Stimulated activated CD4-positive, alpha-beta T cell treated with anti-CD3 and anti-CD28 coated beads, Interleukin-15, amount 100 ng/mL, for 48 hours (primary cell): Measurements from ENCODE around the gene RFC1.
"Not testable (repeated sequence)": the region's sequence is repeated elsewhere in the genome, so short reads cannot be mapped to it uniquely, and the experiment has no call there.

ENCODE experiments used
- DNase-seq, 2 donors: peaks; one replicate each; pipeline ENCODE4 v3.0.0-alpha.2; 2020; ENCODE audit warnings: low read depth in 2 of 2

Gene RFC1

DNA sequence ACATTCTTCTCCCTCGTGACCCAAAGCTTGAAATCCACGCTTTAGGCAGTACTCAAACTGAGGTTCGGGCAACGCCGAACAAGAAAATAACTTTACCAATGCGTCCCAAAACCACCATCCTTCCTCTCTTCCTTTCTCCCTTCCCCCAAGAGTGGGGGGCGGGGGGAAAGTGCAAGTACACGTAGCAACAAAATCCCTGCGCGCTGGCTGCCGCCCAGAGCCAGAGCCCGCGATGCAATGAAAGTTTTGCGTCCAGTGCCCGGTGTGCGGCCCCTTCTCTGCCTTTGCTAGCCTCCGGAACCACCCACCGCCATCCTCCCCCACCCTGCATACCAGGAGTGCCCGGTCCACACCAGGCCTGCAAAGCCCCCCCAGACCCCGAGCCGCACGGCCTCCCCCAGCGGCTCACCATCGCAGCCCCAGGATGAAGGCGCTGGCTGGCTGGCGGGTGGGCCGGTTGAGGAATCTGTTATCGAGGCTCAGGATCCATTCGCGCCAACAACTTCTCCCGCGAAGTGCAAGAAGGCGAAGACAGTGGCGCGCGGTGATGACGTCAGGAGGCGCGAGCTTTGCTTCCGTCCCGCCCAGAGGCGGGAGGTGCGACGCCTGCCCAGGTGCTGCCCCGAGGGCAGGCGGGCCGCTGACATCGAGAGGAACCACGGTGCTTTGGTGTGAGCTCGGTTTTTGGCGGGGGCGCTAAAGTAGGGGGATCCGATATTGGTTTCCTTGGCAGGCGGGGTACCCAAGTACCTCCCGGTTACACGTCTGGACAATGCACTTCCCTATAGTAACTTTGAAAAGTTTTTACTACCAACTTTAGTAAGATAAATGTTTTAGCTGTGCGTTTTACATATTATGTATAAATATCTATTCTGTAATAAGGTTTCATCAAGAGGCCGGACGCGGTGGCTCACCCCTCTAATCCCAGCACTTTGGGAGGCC lies at the start of gene RFC1:
RFC1 (minus strand) TSS at position 533 of the 942 bp plus-strand sequence; CDS start at position 412, 121 bp downstream.
- DNase-seq, result peak; percentile 89 to 90

DNA sequence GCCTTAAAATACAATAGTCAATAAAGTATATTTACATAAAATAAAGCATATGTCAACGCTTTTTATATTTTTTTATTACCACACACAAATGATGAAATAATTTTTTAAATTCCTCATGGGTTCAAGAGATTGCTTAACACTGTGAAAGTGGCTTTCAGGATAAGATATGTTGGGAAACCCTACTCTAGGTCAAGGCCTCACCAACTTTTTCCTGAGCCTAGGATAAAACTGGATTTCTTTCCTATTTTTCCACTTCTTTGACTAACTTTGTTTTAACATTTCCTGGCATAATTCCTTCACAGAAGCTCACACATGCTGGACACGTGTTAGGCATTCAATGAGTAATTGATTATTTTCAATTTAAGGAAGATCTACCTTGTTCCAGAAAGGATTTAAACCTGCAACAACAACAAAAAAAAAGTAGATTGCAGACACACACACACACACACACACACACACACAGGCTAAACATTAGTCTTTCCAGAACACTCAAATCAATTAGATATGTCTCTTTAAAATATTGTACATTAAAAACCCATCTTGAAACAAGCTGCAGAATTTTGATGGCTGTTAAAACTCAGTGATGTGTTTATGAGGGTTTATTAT lies 49.6 kb upstream of the RFC1 start:
- no peak for DNase-seq

DNA sequence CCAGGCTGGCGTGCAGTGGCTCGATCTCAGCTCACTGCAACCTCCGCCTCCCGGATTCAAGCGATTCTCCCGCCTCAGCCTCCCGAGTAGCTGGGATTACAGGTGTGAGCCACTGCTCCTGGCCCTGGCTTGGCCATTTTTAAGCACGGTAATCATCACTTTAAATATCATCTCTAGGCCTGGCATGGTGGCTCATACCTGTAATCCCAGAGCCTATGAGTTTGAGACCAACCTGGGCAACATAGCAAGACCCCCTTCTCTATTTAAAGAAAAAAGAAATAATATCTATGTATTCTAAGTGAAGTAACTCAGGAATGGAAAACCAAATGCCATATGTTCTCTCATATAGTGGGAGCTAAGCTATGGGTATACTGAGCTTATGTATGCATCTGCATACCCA lies 45.4 kb upstream of the RFC1 start:
- DNase-seq, result not testable (repeated sequence)

GRCh38 chr4:39410415-39410814 lies 44.3 kb upstream of the RFC1 start:
- no peak for DNase-seq

- no peak for DNase-seq
Measured at GRCh38 chr4:39407584-39407885, 41.4 kb upstream of the RFC1 start.

DNA sequence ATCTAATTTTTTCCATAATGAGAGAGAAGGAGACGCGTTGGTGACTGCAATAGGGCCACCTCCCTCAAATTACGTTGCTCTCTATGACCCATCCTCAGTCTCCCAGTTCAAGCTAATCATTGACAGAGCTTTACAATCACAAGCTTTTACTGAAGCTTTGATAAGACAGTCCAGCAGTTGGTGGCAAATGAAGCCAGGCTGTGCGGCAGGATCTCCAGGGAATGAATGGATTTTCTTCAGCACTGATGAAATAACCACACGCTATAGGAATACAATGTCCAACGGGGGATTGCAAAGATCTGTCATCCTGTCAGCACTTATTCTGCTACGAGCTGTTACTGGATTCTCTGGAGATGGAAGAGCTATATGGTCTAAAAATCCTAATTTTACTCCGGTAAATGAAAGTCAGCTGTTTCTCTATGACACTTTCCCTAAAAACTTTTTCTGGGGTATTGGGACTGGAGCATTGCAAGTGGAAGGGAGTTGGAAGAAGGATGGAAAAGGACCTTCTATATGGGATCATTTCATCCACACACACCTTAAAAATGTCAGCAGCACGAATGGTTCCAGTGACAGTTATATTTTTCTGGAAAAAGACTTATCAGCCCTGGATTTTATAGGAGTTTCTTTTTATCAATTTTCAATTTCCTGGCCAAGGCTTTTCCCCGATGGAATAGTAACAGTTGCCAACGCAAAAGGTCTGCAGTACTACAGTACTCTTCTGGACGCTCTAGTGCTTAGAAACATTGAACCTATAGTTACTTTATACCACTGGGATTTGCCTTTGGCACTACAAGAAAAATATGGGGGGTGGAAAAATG lies 40.8 kb upstream of the RFC1 start, which contains the start of gene KLB:
KLB (plus strand) TSS at position 168 of the 821 bp plus-strand sequence; CDS start at position 188, 20 bp downstream.
- DNase-seq, result no peak

DNA sequence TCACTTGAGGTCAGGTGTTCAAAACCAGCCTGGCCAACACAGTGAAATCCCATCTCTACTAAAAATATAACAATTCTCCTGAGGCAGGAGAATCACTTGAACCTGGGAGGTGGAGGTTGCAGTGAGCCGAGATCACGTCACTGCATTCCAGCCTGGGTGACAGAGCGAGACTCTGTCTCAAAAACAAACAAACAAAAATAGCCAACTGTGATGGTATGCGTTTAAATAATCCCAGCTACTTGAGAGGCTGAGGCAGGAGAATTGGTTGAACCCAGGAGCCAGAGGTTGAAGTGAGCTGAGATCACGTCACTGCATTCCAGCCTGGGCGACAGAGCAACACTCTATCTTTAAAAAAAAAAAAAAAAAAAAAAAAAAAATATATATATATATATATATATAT lies 35.5 kb upstream of the RFC1 start:
- not testable (repeated sequence) for DNase-seq

GRCh38 chr4:39394706-39395105 lies 28.5 kb upstream of the RFC1 start:
- no peak for DNase-seq

DNA sequence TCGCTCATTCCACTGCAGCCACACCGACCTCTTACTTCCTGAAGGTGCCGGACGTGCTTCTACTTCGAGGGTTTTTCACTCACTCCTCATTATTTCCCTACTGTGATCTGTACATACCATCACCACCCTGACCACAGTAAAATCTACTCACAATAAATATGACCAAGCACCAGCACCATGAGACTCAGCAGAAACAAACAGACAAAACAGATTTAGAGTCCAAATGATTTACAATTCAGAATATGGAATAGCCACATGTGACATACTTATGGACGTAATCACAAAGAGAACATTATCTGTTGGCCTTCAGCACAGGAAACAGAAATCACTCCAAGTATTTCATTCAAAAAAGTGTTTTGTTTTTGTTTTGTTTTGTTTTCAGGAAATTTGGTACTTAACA lies 24.4 kb upstream of the RFC1 start:
- DNase-seq, result no peak

DNA sequence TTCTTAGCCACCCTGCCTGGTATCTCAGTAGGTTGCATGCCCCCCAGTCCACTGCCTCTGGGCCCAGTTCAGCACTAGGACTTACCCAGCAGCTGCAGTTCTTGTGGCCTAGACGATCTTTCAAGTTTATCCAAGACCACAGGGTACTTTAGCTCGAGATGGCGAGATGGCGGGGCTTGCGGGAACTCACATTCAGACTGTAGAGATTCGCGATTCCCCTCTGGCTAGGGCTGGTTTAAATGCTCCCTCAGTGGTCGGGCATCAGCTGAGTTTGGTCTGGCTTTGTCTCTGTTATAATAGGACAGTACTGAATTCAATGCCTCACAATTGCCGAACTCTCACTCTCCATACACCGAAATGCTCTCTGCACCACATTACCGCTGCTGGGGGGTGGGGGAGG lies 18.4 kb upstream of the RFC1 start:
- DNase-seq, result no peak

- DNase-seq, result no peak
Measured at GRCh38 chr4:39383690-39384089, 17.5 kb upstream of the RFC1 start.

DNA sequence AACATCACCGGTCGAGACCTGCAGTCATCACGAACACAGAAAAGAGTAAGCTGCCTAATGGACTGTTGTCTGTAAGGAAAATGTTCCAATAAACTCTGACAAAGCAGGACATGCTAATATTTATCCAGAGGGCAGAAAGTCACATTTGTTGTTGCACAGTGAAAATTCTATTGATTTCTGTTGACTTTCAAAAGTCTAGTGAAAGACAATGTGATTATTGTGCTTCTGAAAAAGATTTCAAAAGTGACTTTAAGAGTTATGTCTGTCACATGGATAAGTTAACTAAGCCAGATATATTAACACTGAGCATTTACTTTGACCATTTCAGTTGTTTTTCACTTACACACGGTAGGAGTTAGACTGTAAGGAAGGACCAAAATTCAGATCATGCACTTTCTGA lies 9.3 kb upstream of the RFC1 start:
- DNase-seq, result no peak

DNA sequence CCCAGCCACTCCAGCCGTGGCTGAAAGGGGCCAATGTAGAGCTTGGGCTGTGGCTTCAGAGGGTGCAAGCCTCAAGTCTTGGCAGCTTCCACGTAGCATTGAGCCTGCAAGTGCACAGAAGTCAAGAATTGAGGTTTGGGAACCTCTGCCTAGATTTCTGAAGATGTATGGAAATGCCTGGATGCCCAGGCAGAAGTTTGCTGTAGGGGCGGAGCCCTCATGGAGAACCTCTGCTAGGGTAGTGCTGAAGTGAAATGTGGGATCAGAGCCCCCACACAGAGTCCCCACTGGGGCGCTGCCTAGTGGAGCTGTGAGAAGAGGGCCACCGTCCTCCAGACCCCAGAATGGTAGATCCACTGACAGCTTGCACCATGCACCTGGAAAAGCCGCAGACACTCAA lies 5.0 kb upstream of the RFC1 start:
- DNase-seq, result not testable (repeated sequence)

GRCh38 chr4:39369301-39369700 lies 3.1 kb upstream of the RFC1 start:
- DNase-seq, result no peak

DNA sequence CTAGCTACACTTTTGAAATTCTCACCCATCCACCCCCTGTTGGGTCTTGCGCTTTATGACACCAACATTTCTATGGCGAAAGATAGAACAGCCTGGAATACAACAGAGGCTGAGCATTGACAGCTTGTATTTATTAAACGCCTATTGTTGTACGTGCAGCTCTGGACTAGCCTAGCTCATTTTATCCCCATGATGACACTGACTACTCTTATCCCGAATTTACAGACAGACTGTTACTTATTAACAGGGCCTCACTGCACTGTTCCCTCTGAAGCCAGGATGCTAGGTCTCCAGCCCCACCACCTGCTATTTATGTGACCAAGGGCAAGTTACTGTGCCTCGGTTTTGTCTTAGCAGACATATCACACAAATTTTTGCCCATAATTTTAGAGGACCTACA lies 1.0 kb upstream of the RFC1 start:
- no peak for DNase-seq

DNA sequence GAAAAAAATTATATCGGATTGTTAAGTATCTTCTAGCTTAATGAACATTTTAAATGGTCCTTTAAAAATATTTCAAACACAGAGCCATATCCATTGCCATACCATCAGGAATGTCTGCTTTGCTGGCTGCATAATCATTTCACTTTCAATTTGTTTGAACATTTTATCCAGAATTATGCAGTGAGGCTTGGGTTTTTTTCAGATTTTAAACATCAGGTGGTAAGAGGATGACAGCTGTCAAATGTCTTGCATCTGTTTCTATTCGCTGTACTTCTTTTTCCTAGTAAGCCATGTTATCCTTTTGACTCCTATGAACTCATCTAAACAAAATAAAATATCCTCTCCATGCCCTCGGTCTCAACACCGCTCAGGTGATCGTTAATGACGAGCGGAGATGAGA lies 802 bp downstream of the RFC1 start:
- DNase-seq, result no peak

DNA sequence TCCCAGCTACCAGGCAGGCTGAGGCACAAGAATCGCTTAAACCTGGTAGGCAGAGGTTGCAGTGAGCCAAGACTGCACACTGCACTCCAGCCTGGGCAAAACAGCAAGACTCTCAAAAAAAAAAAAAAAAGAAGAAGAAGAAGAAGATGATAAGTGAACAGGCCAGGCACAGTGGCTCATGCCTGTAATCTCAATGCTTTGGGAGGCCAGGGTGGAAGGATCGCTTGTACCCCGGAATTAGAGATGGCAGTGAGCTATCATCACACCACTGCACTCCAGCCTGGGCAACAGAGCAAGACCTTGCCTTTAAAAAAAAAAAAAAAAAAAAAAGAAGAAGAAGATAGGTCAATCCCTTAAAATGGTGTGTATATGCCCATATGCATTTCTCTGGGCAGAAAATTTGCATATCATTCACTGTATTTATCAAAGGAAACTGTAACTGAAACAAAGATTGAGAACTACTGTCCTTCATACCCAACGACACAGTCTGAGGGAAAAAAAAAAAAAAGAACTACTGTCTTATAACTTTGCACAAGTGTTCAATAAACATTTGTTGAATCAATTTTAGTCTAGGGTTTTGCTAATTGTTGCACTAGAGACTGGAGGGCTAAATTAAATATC lies 2.3 kb downstream of the RFC1 start:
- no peak for DNase-seq

DNA sequence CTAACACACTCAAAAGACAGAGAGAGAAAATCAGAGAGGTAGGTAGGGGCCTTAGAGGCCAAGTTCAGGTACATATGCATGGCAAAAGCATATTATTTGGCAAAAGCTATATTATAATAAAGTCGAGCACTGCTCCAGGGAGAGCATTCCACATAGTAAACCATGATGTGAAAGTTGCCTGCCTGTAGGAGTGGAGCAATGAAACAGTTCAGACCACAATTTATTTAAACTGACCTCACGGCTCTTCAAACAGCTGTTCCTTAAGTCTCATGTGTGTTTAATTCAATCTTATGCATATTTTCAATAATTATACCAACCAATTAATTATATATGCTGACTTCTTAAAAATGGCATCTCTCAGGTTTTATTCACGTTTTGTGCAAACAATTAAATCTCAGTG lies 3.3 kb downstream of the RFC1 start:
- no peak for DNase-seq

- not testable (repeated sequence) for DNase-seq
Measured at GRCh38 chr4:39360611-39361010, 5.6 kb downstream of the RFC1 start.

GRCh38 chr4:39357002-39357401 lies 9.2 kb downstream of the RFC1 start:
- DNase-seq, result no peak

DNA sequence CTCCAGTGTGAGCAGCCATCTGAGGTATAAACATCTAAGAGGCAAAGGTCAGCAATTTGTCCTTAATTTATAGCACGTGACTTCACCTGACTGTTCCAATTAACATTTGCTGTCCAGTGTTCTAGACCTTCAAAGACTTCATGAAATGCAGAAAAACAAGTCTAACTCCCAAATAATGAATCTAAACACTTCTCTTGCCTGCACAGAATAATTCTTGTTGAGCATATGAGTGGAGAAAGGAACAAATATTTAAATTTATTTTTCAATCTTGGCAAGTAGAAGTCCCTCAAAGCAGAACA lies 12.0 kb downstream of the RFC1 start:
- no peak for DNase-seq
